HEK293 (cell line): Measurements from ENCODE around the gene MGME1.

Source experiments
- KLF10 ChIP-seq: fragments of 450-650 bp; IDR thresholded peaks from 2 replicates; pipeline ENCODE4 v1.5.1; 2018; ENCODE audit warnings: missing biosample characterization, mild to moderate bottlenecking, missing genetic modification characterization
- SP2 ChIP-seq: fragments of 450-650 bp; formaldehyde crosslinking; IDR thresholded peaks from 2 replicates; pipeline ENCODE4 v1.5.1; 2016; ENCODE audit warnings: missing biosample characterization, missing genetic modification characterization
- TRIM28 ChIP-seq: IDR thresholded peaks from 2 replicates; pipeline ENCODE4 v1.6.1; 2011; ENCODE audit warnings: low read length, control low read depth, borderline replicate concordance
- ZNF133 ChIP-seq: fragments of 450-650 bp; formaldehyde crosslinking; IDR thresholded peaks from 2 replicates; pipeline ENCODE4 v1.5.1; 2016; ENCODE audit warnings: missing biosample characterization, missing genetic modification characterization
- ZNF501 ChIP-seq: fragments of 450-650 bp; formaldehyde crosslinking; IDR thresholded peaks from 2 replicates; pipeline ENCODE4 v1.5.1; 2016; ENCODE audit warnings: missing biosample characterization, missing genetic modification characterization
- ZNF514 ChIP-seq: fragments of 450-650 bp; formaldehyde crosslinking; IDR thresholded peaks from 2 replicates; pipeline ENCODE4 v1.5.1; 2016; ENCODE audit warnings: missing biosample characterization, missing genetic modification characterization
- TF ChIP-seq, protein P1 (sequence below): fragments of 450-650 bp; formaldehyde crosslinking; IDR thresholded peaks from 2 replicates; pipeline ENCODE4 v1.5.1; 2016; ENCODE audit warnings: missing biosample characterization, missing genetic modification characterization
- TF ChIP-seq, protein P2 (sequence below): fragments of 450-650 bp; formaldehyde crosslinking; IDR thresholded peaks from 2 replicates; pipeline ENCODE4 v1.5.1; 2017; ENCODE audit warnings: missing biosample characterization, missing genetic modification characterization

DNA sequence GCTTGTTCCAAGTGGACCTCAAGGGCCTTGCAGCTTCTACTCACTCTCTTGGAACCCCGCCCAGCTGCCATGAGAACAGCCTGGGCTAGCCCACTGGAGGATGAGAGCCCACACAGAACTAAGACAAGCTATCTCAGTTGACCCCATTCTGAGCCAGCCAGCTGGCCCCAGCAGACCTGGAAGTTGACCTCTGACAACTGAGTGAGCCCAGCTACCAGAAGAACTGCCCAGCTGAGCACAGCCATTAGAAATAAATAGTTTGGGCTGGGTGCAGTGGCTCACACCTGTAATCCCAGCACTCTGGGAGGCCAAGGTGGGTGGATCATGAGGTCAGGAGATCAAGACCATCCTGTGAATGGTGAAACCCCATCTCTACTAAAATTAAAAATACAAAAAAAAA, 37.3 kb upstream of the MGME1 start:
- no peak for TF ChIP-seq TRIM28
- no peak for TF ChIP-seq SP2 (tag by site-specific recombination)
- no peak for TF ChIP-seq ZNF514 (tag by site-specific recombination)
- no peak for TF ChIP-seq ZNF501 (tag by site-specific recombination)
- TF ChIP-seq, protein P1, sequence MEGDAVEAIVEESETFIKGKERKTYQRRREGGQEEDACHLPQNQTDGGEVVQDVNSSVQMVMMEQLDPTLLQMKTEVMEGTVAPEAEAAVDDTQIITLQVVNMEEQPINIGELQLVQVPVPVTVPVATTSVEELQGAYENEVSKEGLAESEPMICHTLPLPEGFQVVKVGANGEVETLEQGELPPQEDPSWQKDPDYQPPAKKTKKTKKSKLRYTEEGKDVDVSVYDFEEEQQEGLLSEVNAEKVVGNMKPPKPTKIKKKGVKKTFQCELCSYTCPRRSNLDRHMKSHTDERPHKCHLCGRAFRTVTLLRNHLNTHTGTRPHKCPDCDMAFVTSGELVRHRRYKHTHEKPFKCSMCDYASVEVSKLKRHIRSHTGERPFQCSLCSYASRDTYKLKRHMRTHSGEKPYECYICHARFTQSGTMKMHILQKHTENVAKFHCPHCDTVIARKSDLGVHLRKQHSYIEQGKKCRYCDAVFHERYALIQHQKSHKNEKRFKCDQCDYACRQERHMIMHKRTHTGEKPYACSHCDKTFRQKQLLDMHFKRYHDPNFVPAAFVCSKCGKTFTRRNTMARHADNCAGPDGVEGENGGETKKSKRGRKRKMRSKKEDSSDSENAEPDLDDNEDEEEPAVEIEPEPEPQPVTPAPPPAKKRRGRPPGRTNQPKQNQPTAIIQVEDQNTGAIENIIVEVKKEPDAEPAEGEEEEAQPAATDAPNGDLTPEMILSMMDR (tag by site-specific recombination), result no peak
- TF ChIP-seq KLF10 (tag by site-specific recombination), result no peak
- TF ChIP-seq, protein P2, sequence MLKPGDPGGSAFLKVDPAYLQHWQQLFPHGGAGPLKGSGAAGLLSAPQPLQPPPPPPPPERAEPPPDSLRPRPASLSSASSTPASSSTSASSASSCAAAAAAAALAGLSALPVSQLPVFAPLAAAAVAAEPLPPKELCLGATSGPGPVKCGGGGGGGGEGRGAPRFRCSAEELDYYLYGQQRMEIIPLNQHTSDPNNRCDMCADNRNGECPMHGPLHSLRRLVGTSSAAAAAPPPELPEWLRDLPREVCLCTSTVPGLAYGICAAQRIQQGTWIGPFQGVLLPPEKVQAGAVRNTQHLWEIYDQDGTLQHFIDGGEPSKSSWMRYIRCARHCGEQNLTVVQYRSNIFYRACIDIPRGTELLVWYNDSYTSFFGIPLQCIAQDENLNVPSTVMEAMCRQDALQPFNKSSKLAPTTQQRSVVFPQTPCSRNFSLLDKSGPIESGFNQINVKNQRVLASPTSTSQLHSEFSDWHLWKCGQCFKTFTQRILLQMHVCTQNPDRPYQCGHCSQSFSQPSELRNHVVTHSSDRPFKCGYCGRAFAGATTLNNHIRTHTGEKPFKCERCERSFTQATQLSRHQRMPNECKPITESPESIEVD (tag by site-specific recombination), result no peak
- no peak for TF ChIP-seq ZNF133 (tag by site-specific recombination)
